SK-N-SH (cell line): Measurements from ENCODE around the gene BCR. TPM values are rescaled to one million over a fixed set of nuclear protein-coding genes. Genes with fewer than 3 reads are reported as not detected.

Experiments used
- CTCF ChIA-PET: fragments of 300-600, 350-600 bp; formaldehyde crosslinking; extraction: SDS; loops from one replicate; lab custom pipeline; 2021; lab: Yijun Ruan, JAX
- POLR2A ChIA-PET: fragments of 350-600 bp; sonication (Branson Sonifier 250); formaldehyde crosslinking; extraction: SDS; loops from one replicate; lab custom pipeline; 2020; ENCODE audit warnings: antibody characterized with exemption, inconsistent platforms; lab: Yijun Ruan, JAX
- DNase-seq: peaks from one replicate; pipeline ENCODE4 v3.0.0; 2012
- H2AFZ ChIP-seq: fragments of 200-600 bp; sonication (generic); 2 replicates; pipeline ENCODE4 v1.8.1; 2016; ENCODE audit warnings: antibody characterized with exemption, mild to moderate bottlenecking, low read depth
- H3F3A ChIP-seq: fragments of 200-600 bp; sonication (generic); replicated peaks from 2 replicates; pipeline ENCODE3; 2016; ENCODE audit warnings: antibody characterized with exemption, mild to moderate bottlenecking; ENCODE audit not compliant: insufficient read depth
- H3K27ac ChIP-seq, 2 experiments: fragments of 200-500 bp in 1 of 2; fragments of 200-600 bp in 1 of 2; sonication (Bioruptor generic) in 1 of 2; sonication (generic), shearing (Covaris generic) in 1 of 2; 2 replicates each; pipeline versions ENCODE4 v1.5.1 to v1.6.1; 2014 to 2016; ENCODE audit warnings: low read depth in 2 of 2, inconsistent platforms in 1 of 2, low read length in 1 of 2, mild to moderate bottlenecking in 1 of 2, mixed read lengths in 1 of 2
- H3K27me3 ChIP-seq: fragments of 200-600 bp; sonication (generic), shearing (Covaris generic); 2 replicates; pipeline ENCODE4 v1.6.1; 2016; ENCODE audit warnings: mixed run types; ENCODE audit not compliant: insufficient read depth
- H3K36me3 ChIP-seq, 2 experiments: fragments of 200-500 bp in 1 of 2; fragments of 200-600 bp in 1 of 2; sonication (Bioruptor generic) in 1 of 2; sonication (generic) in 1 of 2; replicated peaks in 1 of 2; 2 replicates each; pipeline versions ENCODE3 to v1.5.1; 2014 to 2016; ENCODE audit warnings: low read length in 1 of 2, mild to moderate bottlenecking in 1 of 2; ENCODE audit not compliant: insufficient read depth in 2 of 2, control insufficient read depth in 1 of 2
- H3K4me1 ChIP-seq, 2 experiments: fragments of 200-500 bp in 1 of 2; fragments of 200-600 bp in 1 of 2; sonication (Bioruptor generic) in 1 of 2; sonication (generic), shearing (Covaris generic) in 1 of 2; 2 replicates each; pipeline versions ENCODE4 v1.5.1 to v1.6.1; 2014 to 2016; ENCODE audit warnings: low read depth in 1 of 2, low read length in 1 of 2, mixed run types in 1 of 2; ENCODE audit not compliant: insufficient read depth in 2 of 2, control insufficient read depth in 1 of 2
- H3K4me2 ChIP-seq: fragments of 200-600 bp; sonication (generic), shearing (Covaris generic); 2 replicates; pipeline ENCODE4 v1.6.1; 2017; ENCODE audit warnings: mixed run types
- H3K4me3 ChIP-seq, 2 experiments: fragments of 200-500 bp in 1 of 2; fragments of 200-600 bp in 1 of 2; sonication (Bioruptor generic) in 1 of 2; sonication (generic), shearing (Covaris generic) in 1 of 2; 2 replicates each; pipeline versions ENCODE4 v1.5.1 to v1.8.1; 2014 to 2016; ENCODE audit warnings: low read depth in 2 of 2, inconsistent platforms in 1 of 2, low read length in 1 of 2, mild to moderate bottlenecking in 1 of 2, mixed read lengths in 1 of 2, moderate library complexity in 1 of 2
- H3K79me2 ChIP-seq: fragments of 200-600 bp; sonication (generic); 2 replicates; pipeline ENCODE4 v1.8.1; 2017; ENCODE audit warnings: mild to moderate bottlenecking; ENCODE audit not compliant: insufficient read depth
- H3K9ac ChIP-seq: fragments of 200-600 bp; sonication (generic); 2 replicates; pipeline ENCODE4 v1.6.1; 2017; ENCODE audit warnings: mixed run types
- H3K9me2 ChIP-seq: fragments of 200-600 bp; sonication (generic); 2 replicates; pipeline ENCODE4 v1.6.1; 2017; ENCODE audit warnings: mixed run types
- H3K9me3 ChIP-seq: fragments of 200-600 bp; sonication (generic); 2 replicates; pipeline ENCODE4 v1.6.1; 2017; ENCODE audit warnings: mixed run types, mild to moderate bottlenecking, moderate library complexity
- H4K20me1 ChIP-seq: fragments of 200-600 bp; sonication (generic); 2 replicates; pipeline ENCODE4 v1.6.1; 2017; ENCODE audit warnings: mild to moderate bottlenecking, mixed run types; ENCODE audit not compliant: insufficient read depth
- CHD2 ChIP-seq: fragments of 150-350 bp; IDR thresholded peaks from 2 replicates; pipeline ENCODE4 v1.6.1; 2018; ENCODE audit warnings: low read length; ENCODE audit not compliant: partially characterized antibody
- FOSL2 ChIP-seq: IDR thresholded peaks from 2 replicates; pipeline ENCODE4 v1.4.0; 2012; ENCODE audit warnings: low read depth, mild to moderate bottlenecking, moderate library complexity, borderline replicate concordance
- GABPA ChIP-seq: IDR thresholded peaks from 2 replicates; pipeline ENCODE4 v1.4.0; 2012; ENCODE audit warnings: low read depth, mild to moderate bottlenecking
- GATA2 ChIP-seq: sonication (generic); formaldehyde crosslinking; IDR thresholded peaks from 2 replicates; pipeline ENCODE4 v1.5.0; 2020; ENCODE audit warnings: mild to moderate bottlenecking, missing genetic modification reagents
- MEF2A ChIP-seq: IDR thresholded peaks from 2 replicates; pipeline ENCODE4 v1.4.0; 2012; ENCODE audit warnings: low read depth, borderline replicate concordance
- NFIC ChIP-seq: IDR thresholded peaks from 2 replicates; pipeline ENCODE4 v1.4.0; 2012; ENCODE audit warnings: borderline replicate concordance
- NRF1 ChIP-seq: IDR thresholded peaks from 2 replicates; pipeline ENCODE4 v1.6.1; 2012; ENCODE audit warnings: low read depth, mild to moderate bottlenecking, low read length
- POLR2AphosphoS5 ChIP-seq: IDR thresholded peaks from 2 replicates; pipeline ENCODE4 v1.6.1; 2012; ENCODE audit warnings: low read depth, low read length
- RAD21 ChIP-seq: IDR thresholded peaks from 2 replicates; pipeline ENCODE4 v1.6.1; 2012; ENCODE audit warnings: mild to moderate bottlenecking, low read length
- RFX5 ChIP-seq: IDR thresholded peaks from 2 replicates; pipeline ENCODE4 v1.6.1; 2012; ENCODE audit warnings: mild to moderate bottlenecking, improper control_type of control experiment, low read length
- RXRA ChIP-seq: IDR thresholded peaks from 2 replicates; pipeline ENCODE4 v1.4.0; 2012; ENCODE audit warnings: low read depth, mild to moderate bottlenecking, borderline replicate concordance
- SIN3A ChIP-seq: IDR thresholded peaks from 2 replicates; pipeline ENCODE4 v1.6.1; 2012; ENCODE audit warnings: low read depth, mild to moderate bottlenecking, low read length, moderate library complexity, borderline replicate concordance
- TAF1 ChIP-seq: IDR thresholded peaks from 2 replicates; pipeline ENCODE4 v1.6.1; 2012; ENCODE audit warnings: low read depth, mild to moderate bottlenecking, low read length, moderate library complexity, borderline replicate concordance
- TCF12 ChIP-seq: IDR thresholded peaks from 2 replicates; pipeline ENCODE4 v1.4.0; 2012
- TEAD4 ChIP-seq: IDR thresholded peaks from 2 replicates; pipeline ENCODE4 v1.4.0; 2012; ENCODE audit warnings: mild to moderate bottlenecking, borderline replicate concordance; ENCODE audit not compliant: insufficient read depth
- WGBS: methylation state at CpG from one replicate; pipeline ENCODE4 v1.1.6; 2017; ENCODE audit warnings: low lambda C conversion rate; 5-methylcytosine and 5-hydroxymethylcytosine counted together
- polyA plus RNA-seq, 3 experiments: library from polyadenylated mRNA; depleted of rRNA; stranded (reverse); fragments of >200 nt; gene quantifications; 2 replicates each; pipeline ENCODE4 v1.2.3, GENCODE V29; 2012
- TF ChIP-seq, protein P1 (sequence below): fragments of 150-350 bp; IDR thresholded peaks from 2 replicates; pipeline ENCODE4 v1.6.1; 2017; ENCODE audit warnings: antibody characterized with exemption, low read length, low read depth, borderline replicate concordance
- TF ChIP-seq, protein P2 (sequence below): fragments of 200-600 bp; sonication (generic); IDR thresholded peaks from 2 replicates; pipeline ENCODE4 v1.6.1; 2017; ENCODE audit warnings: antibody characterized with exemption, mild to moderate bottlenecking, moderate library complexity
- TF ChIP-seq, protein P3 (sequence below): fragments of 150-350 bp; IDR thresholded peaks from 2 replicates; pipeline ENCODE4 v1.6.1; 2016; ENCODE audit warnings: mild to moderate bottlenecking, low read depth, low read length

Gene BCR
- polyA plus RNA-seq, 1 of the 3 experiments (the other 2 are of a cell fraction) = 50.9 TPM

DNA sequence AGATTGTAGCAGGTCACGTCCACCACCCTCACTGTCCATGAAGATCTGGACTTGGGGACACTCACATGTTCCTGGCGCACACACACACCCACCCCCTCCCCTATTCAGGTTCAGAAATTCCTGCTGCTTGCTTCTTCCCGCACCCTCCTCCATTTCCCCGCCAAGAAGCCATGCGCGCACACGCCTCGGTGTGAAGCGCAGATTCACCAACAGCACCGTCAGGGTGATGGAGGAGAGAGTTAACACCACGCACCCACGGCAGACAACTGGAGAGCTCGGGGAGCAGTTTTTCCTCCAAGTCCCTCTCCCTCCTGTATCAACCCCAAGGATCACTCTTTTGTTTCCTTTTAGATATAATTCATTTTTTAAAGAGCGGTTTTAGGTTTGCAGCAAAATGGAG is 113.4 kb downstream of the BCR start:
- Histone ChIP-seq H2AFZ (no peak overlapping the region), H3K9me2 (no peaks in the 10 kb centered on the region), H3K27ac (no peak overlapping the region), H3F3A (no peaks in the 10 kb centered on the region), H3K4me3 (no peak overlapping the region), H3K27me3 (no peaks in the 10 kb centered on the region), H4K20me1 (no peaks in the 10 kb centered on the region), H3K79me2 (no peaks in the 10 kb centered on the region), H3K4me2 (no peak overlapping the region), H3K9me3 (no peaks in the 10 kb centered on the region), H3K9ac (no peak overlapping the region), H3K4me1 (no peaks in the 10 kb centered on the region; a peak in 1 of 4 replicates), H3K36me3 (peaks cover 8 to 64% of the 10 kb centered on the region in 2 experiments)
- 96% methylated on average over 6 of the region's 14 CpGs for WGBS
- no peak for DNase-seq
- ChIA-PET POLR2A (no interaction called here), CTCF (interaction anchor here (1.1 to 25.8 kb wide), 6 partner anchors 9 to 336 kb away, joined by 3 to 587 read pairs (median 8); partner anchors contain the start of gene BCR)
- TF ChIP-seq TAF1 (no peak), RFX5 (no peak), NFIC (no peak), GATA2 (no peak), FOSL2 (no peak), POLR2AphosphoS5 (no peak), RXRA (no peak), GABPA (no peak), SIN3A (no peak), CHD2 (no peak), TCF12 (no peak), MEF2A (no peak), RAD21 (no peak), NRF1 (no peak), TEAD4 (no peak)
- TF ChIP-seq, protein P1, sequence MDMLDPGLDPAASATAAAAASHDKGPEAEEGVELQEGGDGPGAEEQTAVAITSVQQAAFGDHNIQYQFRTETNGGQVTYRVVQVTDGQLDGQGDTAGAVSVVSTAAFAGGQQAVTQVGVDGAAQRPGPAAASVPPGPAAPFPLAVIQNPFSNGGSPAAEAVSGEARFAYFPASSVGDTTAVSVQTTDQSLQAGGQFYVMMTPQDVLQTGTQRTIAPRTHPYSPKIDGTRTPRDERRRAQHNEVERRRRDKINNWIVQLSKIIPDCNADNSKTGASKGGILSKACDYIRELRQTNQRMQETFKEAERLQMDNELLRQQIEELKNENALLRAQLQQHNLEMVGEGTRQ = no peak
- TF ChIP-seq, protein P2, sequence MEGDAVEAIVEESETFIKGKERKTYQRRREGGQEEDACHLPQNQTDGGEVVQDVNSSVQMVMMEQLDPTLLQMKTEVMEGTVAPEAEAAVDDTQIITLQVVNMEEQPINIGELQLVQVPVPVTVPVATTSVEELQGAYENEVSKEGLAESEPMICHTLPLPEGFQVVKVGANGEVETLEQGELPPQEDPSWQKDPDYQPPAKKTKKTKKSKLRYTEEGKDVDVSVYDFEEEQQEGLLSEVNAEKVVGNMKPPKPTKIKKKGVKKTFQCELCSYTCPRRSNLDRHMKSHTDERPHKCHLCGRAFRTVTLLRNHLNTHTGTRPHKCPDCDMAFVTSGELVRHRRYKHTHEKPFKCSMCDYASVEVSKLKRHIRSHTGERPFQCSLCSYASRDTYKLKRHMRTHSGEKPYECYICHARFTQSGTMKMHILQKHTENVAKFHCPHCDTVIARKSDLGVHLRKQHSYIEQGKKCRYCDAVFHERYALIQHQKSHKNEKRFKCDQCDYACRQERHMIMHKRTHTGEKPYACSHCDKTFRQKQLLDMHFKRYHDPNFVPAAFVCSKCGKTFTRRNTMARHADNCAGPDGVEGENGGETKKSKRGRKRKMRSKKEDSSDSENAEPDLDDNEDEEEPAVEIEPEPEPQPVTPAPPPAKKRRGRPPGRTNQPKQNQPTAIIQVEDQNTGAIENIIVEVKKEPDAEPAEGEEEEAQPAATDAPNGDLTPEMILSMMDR = no peak
- TF ChIP-seq, protein P3, sequence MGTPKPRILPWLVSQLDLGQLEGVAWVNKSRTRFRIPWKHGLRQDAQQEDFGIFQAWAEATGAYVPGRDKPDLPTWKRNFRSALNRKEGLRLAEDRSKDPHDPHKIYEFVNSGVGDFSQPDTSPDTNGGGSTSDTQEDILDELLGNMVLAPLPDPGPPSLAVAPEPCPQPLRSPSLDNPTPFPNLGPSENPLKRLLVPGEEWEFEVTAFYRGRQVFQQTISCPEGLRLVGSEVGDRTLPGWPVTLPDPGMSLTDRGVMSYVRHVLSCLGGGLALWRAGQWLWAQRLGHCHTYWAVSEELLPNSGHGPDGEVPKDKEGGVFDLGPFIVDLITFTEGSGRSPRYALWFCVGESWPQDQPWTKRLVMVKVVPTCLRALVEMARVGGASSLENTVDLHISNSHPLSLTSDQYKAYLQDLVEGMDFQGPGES = no peak
